ENCODE results near the gene ARHGAP23. TPM values are rescaled to one million over a fixed set of nuclear protein-coding genes. Genes with fewer than 3 reads are reported as not detected.

Gene ARHGAP23
- total RNA-seq, 2 experiments from 2014 or later, result 0.73 TPM; not detected in 1

- intact Hi-C loops (cut with DNase I, micrococcal nuclease), result no loop called here
- H3K36me3 Mint-ChIP-seq (ENCODE audit: low read depth), result no peaks in the 10 kb centered on the region
- CTCF ChIA-PET, result no interaction called here
Observed at GRCh38 chr17:38420518-38420917, 7.7 kb upstream of the ARHGAP23 start.

GRCh38 chr17:38421171-38421841 lies 7.0 kb upstream of the ARHGAP23 start:
- POLR2A ChIA-PET, result no interaction called here
- H3K4me1 Mint-ChIP-seq (ENCODE audit: low read depth), result peaks cover 5% of the 10 kb centered on the region
- Histone ChIP-seq H3K9me3 (ENCODE audit: control insufficient read depth in 1 of 2, insufficient read depth in 1 of 2, low read length in 2 of 2) (peaks cover 0 to 5% of the 10 kb centered on the region in 2 experiments), H3K4me1 (ENCODE audit: insufficient read depth, low read length) (peaks cover 8% of the 10 kb centered on the region), H3K27me3 (ENCODE audit: control insufficient read depth in 1 of 2, insufficient read depth in 2 of 2, low read length in 2 of 2) (peaks cover 51 to 57% of the 10 kb centered on the region in 2 experiments), H3K36me3 (ENCODE audit: insufficient read depth, low read length) (no peaks in the 10 kb centered on the region), H3K4me3 (ENCODE audit: low read length) (no peak overlapping the region), H3K27ac (ENCODE audit: low read depth in 1 of 2, low read length in 2 of 2) (no peak overlapping the region)
- no peak overlapping the region for H3K27ac Mint-ChIP-seq
- peaks cover 86% of the 10 kb centered on the region for H3K27me3 Mint-ChIP-seq
- no peak for TF ChIP-seq CTCF (IDR thresholded peaks at IDR 0.05)
- intact Hi-C loops (cut with DNase I, micrococcal nuclease), result no loop called here
- DNase-seq (no peak), ATAC-seq (ENCODE audit: poor library complexity) (no peak)
- no peaks in the 10 kb centered on the region for H3K9me3 Mint-ChIP-seq
- CTCF ChIA-PET, result no interaction called here
- H3K4me3 Mint-ChIP-seq, result no peak overlapping the region
- H3K36me3 Mint-ChIP-seq (ENCODE audit: low read depth), result no peaks in the 10 kb centered on the region

More at GRCh38 chr17:38420518-38420917, 7.7 kb upstream of the ARHGAP23 start:
- no peaks in the 10 kb centered on the region for H3K9me3 Mint-ChIP-seq
- DNase-seq, result no peak
- POLR2A ChIA-PET, result no interaction called here
- Histone ChIP-seq H3K27me3 (ENCODE audit: control insufficient read depth in 1 of 2, insufficient read depth in 2 of 2, low read length in 2 of 2) (peaks cover 51 to 57% of the 10 kb centered on the region in 2 experiments), H3K36me3 (ENCODE audit: insufficient read depth, low read length) (no peaks in the 10 kb centered on the region), H3K27ac (ENCODE audit: low read depth in 1 of 2, low read length in 2 of 2) (no peak overlapping the region), H3K9me3 (ENCODE audit: control insufficient read depth in 1 of 2, insufficient read depth in 1 of 2, low read length in 2 of 2) (peaks cover 0 to 5% of the 10 kb centered on the region in 2 experiments), H3K4me3 (ENCODE audit: low read length) (no peak overlapping the region), H3K4me1 (ENCODE audit: insufficient read depth, low read length) (peaks cover 8% of the 10 kb centered on the region)
- no peak for TF ChIP-seq CTCF (IDR thresholded peaks at IDR 0.05)
- H3K4me1 Mint-ChIP-seq (ENCODE audit: low read depth), result peaks cover 5% of the 10 kb centered on the region
- H3K27me3 Mint-ChIP-seq, result peaks cover 91% of the 10 kb centered on the region
- ATAC-seq (ENCODE audit: poor library complexity), result no peak
- H3K4me3 Mint-ChIP-seq, result no peak overlapping the region
- no peak overlapping the region for H3K27ac Mint-ChIP-seq

DNA sequence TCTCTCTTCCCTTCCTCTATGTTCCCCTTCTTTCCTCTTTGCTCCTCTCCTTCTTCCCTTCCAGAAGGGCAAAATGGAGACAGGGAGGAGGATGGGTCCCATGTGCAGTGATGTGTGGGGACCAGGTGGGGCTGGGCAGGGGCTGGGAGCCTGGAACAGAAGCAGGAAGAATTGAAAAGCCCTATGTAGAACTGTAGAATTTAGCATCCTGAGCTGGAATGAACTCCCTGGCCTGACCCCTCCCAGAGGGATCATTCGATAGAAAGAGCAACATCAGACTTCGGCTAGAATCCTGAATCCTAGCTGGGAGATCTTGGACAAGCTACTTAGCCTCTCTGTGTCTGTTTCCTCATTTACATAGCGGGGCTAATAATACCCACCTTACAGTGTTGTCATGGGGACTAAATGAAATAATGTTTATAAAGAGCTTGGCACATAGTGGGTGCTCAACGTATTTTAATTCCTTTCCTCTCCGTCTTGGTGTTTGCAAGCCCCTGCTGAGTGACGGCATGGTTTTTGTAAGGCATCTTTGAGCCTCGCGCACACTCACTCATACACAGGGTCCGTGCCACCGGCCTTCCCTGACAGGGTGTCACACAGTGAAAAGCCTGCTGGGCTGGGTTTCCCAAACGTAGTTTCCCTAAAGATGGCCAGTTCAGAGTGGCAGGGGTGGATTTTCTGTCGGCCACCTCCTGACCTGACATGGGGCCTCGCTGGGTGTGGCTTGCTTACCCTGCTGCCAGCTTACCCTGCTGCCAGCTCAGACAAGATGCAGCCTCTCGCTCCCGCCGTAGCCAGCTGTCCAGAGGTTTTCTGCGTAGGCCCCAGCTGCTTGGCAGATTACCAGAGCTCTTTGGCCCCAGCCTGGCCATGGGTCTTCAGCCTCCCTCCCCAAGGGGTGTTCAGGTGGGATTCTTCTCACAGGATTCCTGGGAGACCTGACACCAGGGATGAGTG lies 6.1 kb upstream of the ARHGAP23 start:
- ChIA-PET POLR2A (no interaction called here), CTCF (interaction anchor here (2.3 kb wide), 1 partner anchor 73 kb away, joined by 10 read pairs; no protein-coding TSS in a partner anchor)
- intact Hi-C loops (cut with DNase I, micrococcal nuclease), result loop anchor here (2.0 kb wide), 1 partner anchor 63 kb away; no protein-coding TSS in a partner anchor
- Histone ChIP-seq H3K4me1 (ENCODE audit: insufficient read depth, low read length) (peaks cover 8% of the 10 kb centered on the region), H3K27me3 (ENCODE audit: control insufficient read depth in 1 of 2, insufficient read depth in 2 of 2, low read length in 2 of 2) (peaks cover 50 to 56% of the 10 kb centered on the region in 2 experiments), H3K4me3 (ENCODE audit: low read length) (no peak overlapping the region), H3K9me3 (ENCODE audit: control insufficient read depth in 1 of 2, insufficient read depth in 1 of 2, low read length in 2 of 2) (peaks cover 0 to 5% of the 10 kb centered on the region in 2 experiments), H3K36me3 (ENCODE audit: insufficient read depth, low read length) (no peaks in the 10 kb centered on the region), H3K27ac (ENCODE audit: low read depth in 1 of 2, low read length in 2 of 2) (no peak overlapping the region)
- Mint-ChIP-seq H3K9me3 (no peaks in the 10 kb centered on the region), H3K27me3 (peaks cover 78% of the 10 kb centered on the region), H3K27ac (no peak overlapping the region), H3K4me1 (ENCODE audit: low read depth) (peaks cover 6% of the 10 kb centered on the region), H3K4me3 (no peak overlapping the region), H3K36me3 (ENCODE audit: low read depth) (no peaks in the 10 kb centered on the region)
- no peak for DNase-seq
- no peak for ATAC-seq (ENCODE audit: poor library complexity)
- TF ChIP-seq CTCF (IDR thresholded peaks at IDR 0.05), result no peak

Measured in CD4-positive, alpha-beta T cell (primary cell).